ENCODE measurements around the gene SETD3.

SETD3 gene

GRCh38 chr14:99445931-99446330 is 34.7 kb downstream of the SETD3 start:
- DNase-seq (ENCODE audit: low spot score), result no peak

GRCh38 chr14:99441918-99442317 is 38.7 kb downstream of the SETD3 start:
- in situ Hi-C loops (cut with MboI; ENCODE audit: low sequenced_read_pairs, unreplicated experiment), result no loop called here
- TF ChIP-seq CTCF (IDR thresholded peaks at IDR 0.05; ENCODE audit: borderline replicate concordance, control extremely low read depth, extremely low read depth, insufficient read depth, missing control alignments), result no peak
- no peak for DNase-seq (ENCODE audit: low spot score)

More at GRCh38 chr14:99445931-99446330, 34.7 kb downstream of the SETD3 start:
- TF ChIP-seq CTCF (IDR thresholded peaks at IDR 0.05; ENCODE audit: borderline replicate concordance, control extremely low read depth, extremely low read depth, insufficient read depth, missing control alignments), result no peak
- in situ Hi-C loops (cut with MboI; ENCODE audit: low sequenced_read_pairs, unreplicated experiment), result no loop called here

- no peak for TF ChIP-seq CTCF (IDR thresholded peaks at IDR 0.05; ENCODE audit: borderline replicate concordance, control extremely low read depth, extremely low read depth, insufficient read depth, missing control alignments)
- in situ Hi-C loops (cut with MboI; ENCODE audit: low sequenced_read_pairs, unreplicated experiment), result no loop called here
- no peak for DNase-seq (ENCODE audit: low spot score)
These were observed 39.3 kb downstream of the SETD3 start for GRCh38 chr14:99441157-99441870.

GRCh38 chr14:99440278-99440677 is 40.4 kb downstream of the SETD3 start:
- DNase-seq (ENCODE audit: low spot score), result no peak
- in situ Hi-C loops (cut with MboI; ENCODE audit: low sequenced_read_pairs, unreplicated experiment), result no loop called here
- TF ChIP-seq CTCF (IDR thresholded peaks at IDR 0.05; ENCODE audit: borderline replicate concordance, control extremely low read depth, extremely low read depth, insufficient read depth, missing control alignments), result no peak

- DNase-seq (ENCODE audit: low spot score), result no peak
- no peak for TF ChIP-seq CTCF (IDR thresholded peaks at IDR 0.05; ENCODE audit: borderline replicate concordance, control extremely low read depth, extremely low read depth, insufficient read depth, missing control alignments)
- in situ Hi-C loops (cut with MboI; ENCODE audit: low sequenced_read_pairs, unreplicated experiment), result no loop called here
These were observed 43.0 kb downstream of the SETD3 start for GRCh38 chr14:99437706-99438105.

- TF ChIP-seq CTCF (IDR thresholded peaks at IDR 0.05; ENCODE audit: borderline replicate concordance, control extremely low read depth, extremely low read depth, insufficient read depth, missing control alignments), result no peak
- in situ Hi-C loops (cut with MboI; ENCODE audit: low sequenced_read_pairs, unreplicated experiment), result no loop called here
- DNase-seq (ENCODE audit: low spot score), result no peak
These were observed 44.1 kb downstream of the SETD3 start for GRCh38 chr14:99436247-99437180.

All from GM13976 (cell line).